Neuronal stem cell (in vitro differentiated cells): ENCODE data around the gene LRRC17.
"Not testable (repeated sequence)": the region's sequence is repeated elsewhere in the genome, so short reads cannot be mapped to it uniquely, and the experiment has no call there.

ENCODE experiments used
- DNase-seq: peaks from one replicate; pipeline ENCODE4 v3.0.0-alpha.2; 2013; ENCODE audit warnings: low spot score
- H2AFZ ChIP-seq: one replicate; pipeline ENCODE4 v1.6.1; 2013; ENCODE audit warnings: mild to moderate bottlenecking, low read length, inconsistent platforms
- H2AK5ac ChIP-seq: 2 replicates; pipeline ENCODE4 v1.6.1; 2013; ENCODE audit warnings: low read depth, mild to moderate bottlenecking, inconsistent platforms, low read length, moderate library complexity, mixed read lengths
- H2BK120ac ChIP-seq: 2 replicates; pipeline ENCODE4 v1.6.1; 2013; ENCODE audit warnings: low read depth, mild to moderate bottlenecking, inconsistent platforms, low read length, moderate library complexity, mixed read lengths
- H2BK12ac ChIP-seq: one replicate; pipeline ENCODE4 v1.6.1; 2013; ENCODE audit warnings: low read length, inconsistent platforms
- H2BK15ac ChIP-seq: 2 replicates; pipeline ENCODE4 v1.6.1; 2013; ENCODE audit warnings: mild to moderate bottlenecking, low read length, inconsistent platforms, mixed read lengths
- H2BK5ac ChIP-seq: one replicate; pipeline ENCODE4 v1.6.1; 2013; ENCODE audit warnings: inconsistent platforms, mild to moderate bottlenecking, low read length, moderate library complexity
- H3K14ac ChIP-seq: one replicate; pipeline ENCODE4 v1.6.1; 2013; ENCODE audit warnings: low read length, inconsistent platforms
- H3K18ac ChIP-seq: 2 replicates; pipeline ENCODE4 v1.6.1; 2013; ENCODE audit warnings: low read length, inconsistent platforms
- H3K23ac ChIP-seq: 2 replicates; pipeline ENCODE4 v1.6.1; 2013; ENCODE audit warnings: low read depth, mild to moderate bottlenecking, mixed read lengths, low read length, inconsistent platforms; ENCODE audit not compliant: poor library complexity
- H3K27ac ChIP-seq: replicated peaks from 3 replicates; pipeline ENCODE4 v1.5.1; 2013; ENCODE audit warnings: low read length, inconsistent platforms
- H3K27me3 ChIP-seq, 3 experiments: 2 replicates each; pipeline ENCODE4 v1.6.1; 2013; ENCODE audit warnings: low read length in 3 of 3, mild to moderate bottlenecking in 2 of 3, inconsistent platforms in 1 of 3, low read depth in 1 of 3, mixed read lengths in 1 of 3, moderate library complexity in 1 of 3; ENCODE audit not compliant: control insufficient read depth in 3 of 3, insufficient read depth in 3 of 3
- H3K36me3 ChIP-seq, 2 donors: replicated peaks in 1 of 2; 2 replicates each; pipeline ENCODE4 v1.6.1; 2013; ENCODE audit warnings: low read length in 2 of 2; ENCODE audit not compliant: control insufficient read depth in 2 of 2, insufficient read depth in 2 of 2
- H3K4ac ChIP-seq: 2 replicates; pipeline ENCODE4 v1.6.1; 2013; ENCODE audit warnings: inconsistent platforms, mild to moderate bottlenecking, low read length, moderate library complexity
- H3K4me1 ChIP-seq, 2 donors: 1 replicate in 1 of 2; 2 replicates in 1 of 2; pipeline ENCODE4 v1.6.1; 2013; ENCODE audit warnings: low read length in 2 of 2, low read depth in 1 of 2; ENCODE audit not compliant: control insufficient read depth in 2 of 2, insufficient read depth in 1 of 2
- H3K4me2 ChIP-seq: one replicate; pipeline ENCODE4 v1.6.1; 2013; ENCODE audit warnings: mild to moderate bottlenecking, low read length, inconsistent platforms; ENCODE audit not compliant: insufficient read depth, poor library complexity, severe bottlenecking
- H3K4me3 ChIP-seq, 2 donors: 2 replicates each; pipeline ENCODE4 v1.5.1; 2013; ENCODE audit warnings: low read length in 2 of 2, mild to moderate bottlenecking in 2 of 2, inconsistent platforms in 1 of 2, moderate library complexity in 1 of 2
- H3K79me1 ChIP-seq: one replicate; pipeline ENCODE4 v1.6.1; 2013; ENCODE audit warnings: low read depth, mild to moderate bottlenecking, inconsistent platforms, low read length, moderate library complexity
- H3K9ac ChIP-seq: one replicate; pipeline ENCODE4 v1.6.1; 2013; ENCODE audit warnings: mild to moderate bottlenecking, low read depth, low read length, inconsistent platforms; ENCODE audit not compliant: poor library complexity
- H3K9me3 ChIP-seq, 2 donors: replicated peaks in 1 of 2; 2 replicates each; pipeline versions ENCODE3 to v1.6.1; 2013; ENCODE audit warnings: low read length in 2 of 2, mild to moderate bottlenecking in 2 of 2, inconsistent platforms in 1 of 2, low read depth in 1 of 2, mixed read lengths in 1 of 2, moderate library complexity in 1 of 2; ENCODE audit not compliant: control insufficient read depth in 2 of 2, insufficient read depth in 1 of 2
- H4K8ac ChIP-seq: one replicate; pipeline ENCODE4 v1.6.1; 2013; ENCODE audit warnings: low read depth, mild to moderate bottlenecking, inconsistent platforms, low read length, moderate library complexity
- H4K91ac ChIP-seq: one replicate; pipeline ENCODE4 v1.6.1; 2013; ENCODE audit warnings: low read length, low read depth, mild to moderate bottlenecking, inconsistent platforms; ENCODE audit not compliant: poor library complexity
- whole genome bisulfite sequencing, 2 donors: extraction: QIAGEN DNeasy Blood & Tissue Kit; methylation state at CpG; one replicate each; pipeline ENCODE4 v1.1.7; 2013; ENCODE audit warnings: missing lambda C conversion rate in 2 of 2, mixed read lengths in 1 of 2; ENCODE audit not compliant: insufficient read length in 2 of 2, insufficient replicate concordance in 1 of 2; ENCODE audit errors: extremely low coverage in 2 of 2; 5-methylcytosine and 5-hydroxymethylcytosine counted together

The LRRC17 gene

GRCh38 chr7:102953406-102953805 is 40.6 kb downstream of the LRRC17 start:
- Histone ChIP-seq H2BK5ac (no peak overlapping the region), H3K4me2 (no peak overlapping the region), H2AFZ (no peak overlapping the region), H4K91ac (no peak overlapping the region), H3K27me3 (no peaks in the 10 kb centered on the region), H3K4me3 (no peak overlapping the region), H3K36me3 (no peaks in the 10 kb centered on the region), H2BK15ac (no peak overlapping the region), H3K79me1 (no peaks in the 10 kb centered on the region), H2AK5ac (no peak overlapping the region), H3K4me1 (no peaks in the 10 kb centered on the region), H3K23ac (no peak overlapping the region), H3K9ac (no peak overlapping the region), H3K4ac (no peak overlapping the region), H2BK120ac (no peak overlapping the region), H3K27ac (no peak overlapping the region), H3K14ac (no peak overlapping the region), H3K9me3 (no peaks in the 10 kb centered on the region), H4K8ac (no peak overlapping the region), H2BK12ac (no peak overlapping the region), H3K18ac (no peak overlapping the region)
- DNase-seq: no peak

GRCh38 chr7:102954359-102954758 is 41.6 kb downstream of the LRRC17 start:
- not testable (repeated sequence) for H2BK120ac ChIP-seq, H4K91ac ChIP-seq, H3K18ac ChIP-seq, H2BK5ac ChIP-seq, H3K4ac ChIP-seq, H3K4me3 ChIP-seq, H3K36me3 ChIP-seq, H3K23ac ChIP-seq, H3K79me1 ChIP-seq, H2AK5ac ChIP-seq, H2BK15ac ChIP-seq, H4K8ac ChIP-seq, H3K27ac ChIP-seq, H3K14ac ChIP-seq, DNase-seq, H3K27me3 ChIP-seq, H2BK12ac ChIP-seq, H3K4me2 ChIP-seq, H3K9ac ChIP-seq, H3K9me3 ChIP-seq, H2AFZ ChIP-seq, H3K4me1 ChIP-seq
- WGBS, 2 donors: no CpG with 5 or more reads among the region's 4 CpGs

GRCh38 chr7:102958004-102958403 is 45.2 kb downstream of the LRRC17 start:
- not testable (repeated sequence) for H3K4ac ChIP-seq, H3K4me3 ChIP-seq, H3K9me3 ChIP-seq, H2AK5ac ChIP-seq, H3K27ac ChIP-seq, H3K27me3 ChIP-seq, H3K9ac ChIP-seq, DNase-seq, H2BK15ac ChIP-seq, H3K18ac ChIP-seq, H3K79me1 ChIP-seq, H2BK12ac ChIP-seq, H3K4me1 ChIP-seq, H3K23ac ChIP-seq, H3K4me2 ChIP-seq, H4K91ac ChIP-seq, H2BK5ac ChIP-seq, H3K14ac ChIP-seq, H4K8ac ChIP-seq, H3K36me3 ChIP-seq, H2BK120ac ChIP-seq, H2AFZ ChIP-seq
- WGBS, 2 donors: no CpG with 5 or more reads among the region's 3 CpGs

- H3K9ac ChIP-seq, H2AK5ac ChIP-seq, H2BK12ac ChIP-seq, H3K27ac ChIP-seq, H3K4ac ChIP-seq, H2BK5ac ChIP-seq, H3K4me3 ChIP-seq, H4K91ac ChIP-seq, H3K18ac ChIP-seq, H3K27me3 ChIP-seq, H2AFZ ChIP-seq, H3K79me1 ChIP-seq, H3K9me3 ChIP-seq, H4K8ac ChIP-seq, H3K36me3 ChIP-seq, H2BK15ac ChIP-seq, H3K4me2 ChIP-seq, H3K23ac ChIP-seq, DNase-seq, H3K14ac ChIP-seq, H2BK120ac ChIP-seq, H3K4me1 ChIP-seq: not testable (repeated sequence)
- WGBS, 2 donors: no CpG with 5 or more reads among the region's 2 CpGs
Observed at GRCh38 chr7:102961993-102962392, 49.2 kb downstream of the LRRC17 start.
